ENCODE measurements around the gene EDEM3.

The EDEM3 gene

DNA sequence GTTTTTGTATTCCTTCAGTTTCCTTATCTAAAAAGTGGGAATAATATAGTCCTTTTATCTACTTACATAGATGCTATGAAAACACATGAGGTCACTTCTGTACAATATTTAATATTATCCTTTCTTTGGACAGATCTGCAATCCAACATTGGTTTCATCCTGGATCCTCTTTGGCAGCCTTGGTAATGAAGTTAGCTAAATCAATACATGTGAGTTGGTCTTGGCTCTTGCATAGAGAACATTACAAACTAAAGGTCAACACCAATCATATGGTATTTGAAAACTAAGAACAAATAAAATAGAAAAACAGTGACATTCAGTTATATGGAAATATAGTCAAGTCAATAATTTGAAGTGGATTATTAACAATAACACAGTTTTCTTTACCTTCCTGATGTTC is 3.2 kb upstream of the EDEM3 start:
- Histone ChIP-seq H3K4ac (ENCODE audit: low read depth in 1 of 2, low read length in 2 of 2) (no peak overlapping the region), H3K79me1 (replicated peaks; ENCODE audit: low read length, poor library complexity, severe bottlenecking) (peaks cover 5% of the 10 kb centered on the region), H3K36me3 (ENCODE audit: control insufficient read depth in 1 of 2, insufficient read depth in 2 of 2, low read depth in 1 of 2, low read length in 2 of 2) (no peaks in the 10 kb centered on the region), H2BK5ac (ENCODE audit: low read depth, low read length, poor library complexity, severe bottlenecking) (no peak overlapping the region), H4K91ac (ENCODE audit: low read length) (no peak overlapping the region), H2AK5ac (ENCODE audit: low read length, severe bottlenecking) (no peak overlapping the region), H3K9me3 (ENCODE audit: control insufficient read depth, low read length) (no peaks in the 10 kb centered on the region), H3K23ac (ENCODE audit: low read length in 2 of 2) (no peak overlapping the region), H3K9ac (ENCODE audit: low read length) (no peak overlapping the region), H4K8ac (ENCODE audit: low read length) (no peak overlapping the region), H3K4me3 (ENCODE audit: insufficient read depth in 1 of 2, low read depth in 1 of 2, low read length in 2 of 2) (no peak overlapping the region), H2BK12ac (ENCODE audit: low read length in 2 of 2) (no peak overlapping the region), H2BK120ac (ENCODE audit: low read depth, low read length) (no peak overlapping the region), H3K4me1 (ENCODE audit: control insufficient read depth, insufficient read depth, low read depth, low read length) (no peaks in the 10 kb centered on the region), H3K27ac (ENCODE audit: low read length, poor library complexity, severe bottlenecking) (no peak overlapping the region), H2BK15ac (ENCODE audit: low read depth, poor library complexity, severe bottlenecking) (no peak overlapping the region), H3K18ac (ENCODE audit: low read depth in 1 of 2, low read length in 2 of 2) (no peak overlapping the region), H3K14ac (ENCODE audit: low read length in 2 of 2) (no peak overlapping the region), H3K4me2 (ENCODE audit: low read length, poor library complexity, severe bottlenecking) (no peak overlapping the region), H2AFZ (ENCODE audit: low read depth, low read length) (no peak overlapping the region), H3K27me3 (ENCODE audit: control insufficient read depth in 1 of 2, insufficient read depth in 1 of 2, low read length in 2 of 2) (no peaks in the 10 kb centered on the region)
- no peak for DNase-seq

DNA sequence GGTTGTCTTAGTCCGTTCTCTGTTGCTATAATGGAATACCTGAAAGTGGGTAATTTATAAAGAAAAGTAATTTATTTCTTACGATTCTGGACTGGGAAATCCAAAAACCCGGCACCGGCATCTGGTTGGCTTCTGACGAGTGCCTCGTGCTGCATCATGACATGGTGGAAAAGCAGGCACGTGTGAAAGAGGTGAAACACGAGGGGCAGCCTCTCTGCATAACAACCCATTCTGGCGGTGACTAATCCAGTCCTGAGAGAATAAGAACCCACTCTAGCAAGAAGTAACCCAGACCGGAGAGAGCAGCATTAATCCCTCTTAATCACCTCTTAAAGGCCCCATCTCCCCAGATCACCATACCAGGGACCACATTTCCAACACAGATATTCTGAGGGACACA is 2.7 kb upstream of the EDEM3 start:
- H3K14ac ChIP-seq (ENCODE audit: low read length in 2 of 2), result no peak overlapping the region
- no peak overlapping the region for H2BK5ac ChIP-seq (ENCODE audit: low read depth, low read length, poor library complexity, severe bottlenecking)
- H3K9ac ChIP-seq (ENCODE audit: low read length), result no peak overlapping the region
- no peak overlapping the region for H4K91ac ChIP-seq (ENCODE audit: low read length)
- no peak overlapping the region for H3K27ac ChIP-seq (ENCODE audit: low read length, poor library complexity, severe bottlenecking)
- no peak overlapping the region for H2BK12ac ChIP-seq (ENCODE audit: low read length in 2 of 2)
- H2AFZ ChIP-seq (ENCODE audit: low read depth, low read length), result no peak overlapping the region
- no peak overlapping the region for H4K8ac ChIP-seq (ENCODE audit: low read length)
- H3K23ac ChIP-seq (ENCODE audit: low read length in 2 of 2), result no peak overlapping the region
- H3K4ac ChIP-seq (ENCODE audit: low read depth in 1 of 2, low read length in 2 of 2), result no peak overlapping the region
- WGBS, result 84% methylated on average over 10 of the region's 10 CpGs
- no peak overlapping the region for H2BK15ac ChIP-seq (ENCODE audit: low read depth, poor library complexity, severe bottlenecking)
- H3K27me3 ChIP-seq (ENCODE audit: control insufficient read depth in 1 of 2, insufficient read depth in 1 of 2, low read length in 2 of 2), result no peaks in the 10 kb centered on the region
- H3K4me2 ChIP-seq (ENCODE audit: low read length, poor library complexity, severe bottlenecking), result no peak overlapping the region
- no peak for DNase-seq
- H3K4me1 ChIP-seq (ENCODE audit: control insufficient read depth, insufficient read depth, low read depth, low read length), result no peaks in the 10 kb centered on the region
- no peak overlapping the region for H2AK5ac ChIP-seq (ENCODE audit: low read length, severe bottlenecking)
- no peak overlapping the region for H3K4me3 ChIP-seq (ENCODE audit: insufficient read depth in 1 of 2, low read depth in 1 of 2, low read length in 2 of 2)
- H2BK120ac ChIP-seq (ENCODE audit: low read depth, low read length), result no peak overlapping the region
- H3K36me3 ChIP-seq (ENCODE audit: control insufficient read depth in 1 of 2, insufficient read depth in 2 of 2, low read depth in 1 of 2, low read length in 2 of 2), result no peaks in the 10 kb centered on the region
- peaks cover 5% of the 10 kb centered on the region for H3K79me1 ChIP-seq (replicated peaks; ENCODE audit: low read length, poor library complexity, severe bottlenecking)
- H3K9me3 ChIP-seq (ENCODE audit: control insufficient read depth, low read length), result no peaks in the 10 kb centered on the region
- H3K18ac ChIP-seq (ENCODE audit: low read depth in 1 of 2, low read length in 2 of 2), result no peak overlapping the region

DNA sequence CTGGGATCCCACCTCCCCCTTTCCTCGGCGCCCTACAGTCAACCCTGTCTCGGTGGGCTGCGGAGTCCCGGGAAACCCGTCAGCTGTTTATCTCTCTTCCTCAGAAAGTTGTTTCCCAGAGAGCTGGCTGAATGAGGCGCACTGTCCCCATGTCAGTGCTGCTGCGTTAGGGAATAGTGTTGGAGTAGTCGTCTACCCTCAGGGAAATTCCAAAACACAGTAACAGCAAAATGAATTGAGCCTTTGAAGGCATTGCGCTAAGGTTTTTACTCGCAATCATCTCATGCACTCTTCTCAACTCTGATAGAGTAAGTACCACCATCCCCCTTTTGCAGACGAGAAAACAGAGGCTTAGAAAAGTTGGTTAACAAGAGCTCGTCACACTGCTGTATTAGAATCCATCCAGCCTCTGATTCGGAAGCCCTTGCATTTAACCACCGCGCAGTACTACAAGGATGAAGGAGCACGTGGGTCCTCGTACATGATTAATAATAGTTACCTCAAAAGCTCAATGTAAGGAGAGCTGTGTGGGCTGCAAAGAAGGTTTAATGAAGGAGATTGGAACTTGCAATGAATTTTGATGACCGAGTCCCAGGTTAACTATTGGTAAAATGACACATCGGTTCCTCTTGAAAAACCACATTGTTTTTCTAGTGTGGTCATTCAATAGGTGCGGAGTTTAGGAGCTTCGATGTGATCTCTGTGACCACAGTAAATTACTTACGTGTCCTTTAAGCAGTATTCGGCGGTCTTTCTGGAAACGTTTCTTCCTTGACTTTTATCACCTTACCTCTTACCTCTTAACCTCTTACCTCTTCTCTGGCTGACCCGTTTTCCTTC is 788 bp upstream of the EDEM3 start:
- no peak overlapping the region for H4K91ac ChIP-seq (ENCODE audit: low read length)
- H3K9ac ChIP-seq (ENCODE audit: low read length), result peak overlapping the region; percentile 90
- H4K8ac ChIP-seq (ENCODE audit: low read length), result no peak overlapping the region
- peak overlapping the region in 1 of 2 experiments; percentile 18 for H2BK12ac ChIP-seq (ENCODE audit: low read length in 2 of 2)
- H2BK15ac ChIP-seq (ENCODE audit: low read depth, poor library complexity, severe bottlenecking), result no peak overlapping the region
- H3K14ac ChIP-seq (ENCODE audit: low read length in 2 of 2), result no peak overlapping the region
- peak overlapping the region; percentile 48 to 98 for H3K4me3 ChIP-seq (ENCODE audit: insufficient read depth in 1 of 2, low read depth in 1 of 2, low read length in 2 of 2)
- H3K4me1 ChIP-seq (ENCODE audit: control insufficient read depth, insufficient read depth, low read depth, low read length), result peaks cover 3% of the 10 kb centered on the region
- H3K27ac ChIP-seq (ENCODE audit: low read length, poor library complexity, severe bottlenecking), result peak overlapping the region; percentile 21
- no peak overlapping the region for H2BK120ac ChIP-seq (ENCODE audit: low read depth, low read length)
- H2AK5ac ChIP-seq (ENCODE audit: low read length, severe bottlenecking), result no peak overlapping the region
- no peak overlapping the region for H2BK5ac ChIP-seq (ENCODE audit: low read depth, low read length, poor library complexity, severe bottlenecking)
- no peaks in the 10 kb centered on the region for H3K27me3 ChIP-seq (ENCODE audit: control insufficient read depth in 1 of 2, insufficient read depth in 1 of 2, low read length in 2 of 2)
- DNase-seq, result no peak
- no peaks in the 10 kb centered on the region for H3K9me3 ChIP-seq (ENCODE audit: control insufficient read depth, low read length)
- WGBS, result 8% methylated on average over 26 of the region's 27 CpGs
- no peak overlapping the region for H3K4ac ChIP-seq (ENCODE audit: low read depth in 1 of 2, low read length in 2 of 2)
- H3K4me2 ChIP-seq (ENCODE audit: low read length, poor library complexity, severe bottlenecking), result peak overlapping the region; percentile 69
- H3K79me1 ChIP-seq (replicated peaks; ENCODE audit: low read length, poor library complexity, severe bottlenecking), result peaks cover 6% of the 10 kb centered on the region
- H3K23ac ChIP-seq (ENCODE audit: low read length in 2 of 2), result no peak overlapping the region
- H3K18ac ChIP-seq (ENCODE audit: low read depth in 1 of 2, low read length in 2 of 2), result peak overlapping the region; percentile 10 to 78
- H3K36me3 ChIP-seq (ENCODE audit: control insufficient read depth in 1 of 2, insufficient read depth in 2 of 2, low read depth in 1 of 2, low read length in 2 of 2), result no peaks in the 10 kb centered on the region
- H2AFZ ChIP-seq (ENCODE audit: low read depth, low read length), result peak overlapping the region; percentile 83

DNA sequence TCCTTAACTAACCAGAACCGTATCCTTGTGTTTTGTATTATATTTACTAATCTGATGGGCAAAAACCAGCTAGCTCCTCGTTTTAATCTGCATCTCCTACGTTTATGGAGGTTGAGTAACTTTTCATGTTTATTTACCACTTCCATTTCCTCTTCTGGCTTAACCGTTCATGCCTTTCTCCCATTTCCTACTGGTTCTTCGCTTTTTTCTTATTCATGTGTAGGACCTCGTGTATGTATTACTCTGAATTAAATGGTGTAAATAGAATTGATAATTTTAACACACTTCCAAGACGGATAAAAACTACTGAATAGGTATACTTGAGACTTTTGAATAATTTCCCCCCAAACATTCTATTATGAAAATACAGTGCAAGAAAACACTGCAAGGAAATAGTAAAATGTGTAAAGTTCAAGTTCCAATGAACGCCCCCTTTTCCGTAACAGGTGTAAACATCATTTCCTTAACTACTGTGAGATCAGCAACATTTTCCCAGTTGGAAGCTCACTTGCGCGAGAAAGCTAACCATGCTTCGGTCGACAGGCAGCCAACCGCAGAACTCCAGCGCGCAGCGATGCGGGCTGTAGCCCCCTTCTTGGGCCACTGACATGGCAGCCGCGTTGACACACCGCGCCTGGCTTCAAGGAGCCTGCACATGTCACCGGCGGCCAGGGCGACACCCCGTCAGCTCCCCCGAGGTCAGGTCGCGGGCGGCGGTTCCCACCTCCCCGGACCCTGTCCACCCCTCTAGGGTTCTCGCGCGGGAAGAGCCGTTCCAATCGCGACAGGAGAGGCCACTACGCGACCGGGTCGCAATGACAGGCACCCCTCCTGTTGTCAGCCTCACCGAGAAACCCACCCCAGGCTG is 816 bp downstream of the EDEM3 start:
- peaks cover 8% of the 10 kb centered on the region for H3K79me1 ChIP-seq (replicated peaks; ENCODE audit: low read length, poor library complexity, severe bottlenecking)
- H4K8ac ChIP-seq (ENCODE audit: low read length), result peak overlapping the region; percentile 93
- H3K27me3 ChIP-seq (ENCODE audit: control insufficient read depth in 1 of 2, insufficient read depth in 1 of 2, low read length in 2 of 2), result no peaks in the 10 kb centered on the region
- peak overlapping the region; percentile 41 to 83 for H2BK12ac ChIP-seq (ENCODE audit: low read length in 2 of 2)
- peak overlapping the region; percentile 97 for H4K91ac ChIP-seq (ENCODE audit: low read length)
- peak overlapping the region; percentile 2 to 100 for H3K23ac ChIP-seq (ENCODE audit: low read length in 2 of 2)
- H3K4me2 ChIP-seq (ENCODE audit: low read length, poor library complexity, severe bottlenecking), result peak overlapping the region; percentile 91
- H3K14ac ChIP-seq (ENCODE audit: low read length in 2 of 2), result peak overlapping the region; percentile 96 to 98
- peak overlapping the region; percentile 91 for H2AFZ ChIP-seq (ENCODE audit: low read depth, low read length)
- H2BK15ac ChIP-seq (ENCODE audit: low read depth, poor library complexity, severe bottlenecking), result peak overlapping the region; percentile 77
- peak overlapping the region; percentile 45 to 95 for H3K4ac ChIP-seq (ENCODE audit: low read depth in 1 of 2, low read length in 2 of 2)
- no peak overlapping the region for H3K27ac ChIP-seq (ENCODE audit: low read length, poor library complexity, severe bottlenecking)
- no peaks in the 10 kb centered on the region for H3K9me3 ChIP-seq (ENCODE audit: control insufficient read depth, low read length)
- peak overlapping the region; percentile 94 to 98 for H3K4me3 ChIP-seq (ENCODE audit: insufficient read depth in 1 of 2, low read depth in 1 of 2, low read length in 2 of 2)
- no peak overlapping the region for H2BK5ac ChIP-seq (ENCODE audit: low read depth, low read length, poor library complexity, severe bottlenecking)
- peak; percentile 56 for DNase-seq
- peak overlapping the region; percentile 91 to 100 for H3K18ac ChIP-seq (ENCODE audit: low read depth in 1 of 2, low read length in 2 of 2)
- peak overlapping the region; percentile 96 for H3K9ac ChIP-seq (ENCODE audit: low read length)
- 1% methylated on average over 38 of the region's 43 CpGs for WGBS
- H3K36me3 ChIP-seq (ENCODE audit: control insufficient read depth in 1 of 2, insufficient read depth in 2 of 2, low read depth in 1 of 2, low read length in 2 of 2), result no peaks in the 10 kb centered on the region
- peak overlapping the region; percentile 67 for H2BK120ac ChIP-seq (ENCODE audit: low read depth, low read length)
- H3K4me1 ChIP-seq (ENCODE audit: control insufficient read depth, insufficient read depth, low read depth, low read length), result peaks cover 3% of the 10 kb centered on the region
- H2AK5ac ChIP-seq (ENCODE audit: low read length, severe bottlenecking), result no peak overlapping the region

Measured in mesenchymal stem cell (in vitro differentiated cells and primary cell).